Stimulated activated CD4-positive, alpha-beta T cell treated with anti-CD3 and anti-CD28 coated beads, Interleukin-15, amount 100 ng/mL, for 48 hours (primary cell): Measurements from ENCODE around the gene CDK8.
"Not testable (repeated sequence)": the region's sequence is repeated elsewhere in the genome, so short reads cannot be mapped to it uniquely, and the experiment has no call there.

Source experiments
- DNase-seq, 2 donors: peaks; one replicate each; pipeline ENCODE4 v3.0.0-alpha.2; 2020; ENCODE audit warnings: low read depth in 2 of 2

CDK8 gene

GRCh38 chr13:26316095-26316494 lies 62.2 kb downstream of the CDK8 start:
- not testable (repeated sequence) for DNase-seq

GRCh38 chr13:26320766-26321165 lies 66.8 kb downstream of the CDK8 start:
- DNase-seq, result no peak

- DNase-seq, result no peak
Observed at GRCh38 chr13:26323127-26323526, 69.2 kb downstream of the CDK8 start.

- no peak for DNase-seq
Observed at GRCh38 chr13:26323764-26324163, 69.8 kb downstream of the CDK8 start.

- no peak for DNase-seq
Observed at GRCh38 chr13:26324294-26324693, 70.4 kb downstream of the CDK8 start.

- no peak for DNase-seq
Observed at GRCh38 chr13:26324867-26325266, 70.9 kb downstream of the CDK8 start.

GRCh38 chr13:26325876-26326275 lies 71.9 kb downstream of the CDK8 start:
- no peak for DNase-seq

- DNase-seq, result no peak
Observed at GRCh38 chr13:26326562-26326961, 72.6 kb downstream of the CDK8 start.

GRCh38 chr13:26327940-26328725 lies 74.2 kb downstream of the CDK8 start:
- DNase-seq, result no peak

GRCh38 chr13:26335158-26335557 lies 81.2 kb downstream of the CDK8 start:
- DNase-seq, result no peak

- no peak for DNase-seq
Observed at GRCh38 chr13:26340807-26341206, 86.9 kb downstream of the CDK8 start.

GRCh38 chr13:26342898-26343297 lies 89.0 kb downstream of the CDK8 start:
- DNase-seq, result no peak

GRCh38 chr13:26343816-26344215 lies 89.9 kb downstream of the CDK8 start:
- DNase-seq, result no peak

- no peak for DNase-seq
Observed at GRCh38 chr13:26344980-26345379, 91.1 kb downstream of the CDK8 start.

- DNase-seq, result no peak
Observed at GRCh38 chr13:26348966-26349365, 95.0 kb downstream of the CDK8 start.

- no peak for DNase-seq
Observed at GRCh38 chr13:26362261-26362660, 108.3 kb downstream of the CDK8 start.

GRCh38 chr13:26370553-26370952 lies 116.6 kb downstream of the CDK8 start:
- no peak for DNase-seq

GRCh38 chr13:26372747-26373146 lies 118.8 kb downstream of the CDK8 start:
- DNase-seq, result no peak

GRCh38 chr13:26376430-26376829 lies 122.5 kb downstream of the CDK8 start:
- no peak for DNase-seq

GRCh38 chr13:26377038-26377437 lies 123.1 kb downstream of the CDK8 start:
- DNase-seq, result peak in 1 of 2 donors; percentile 3

- no peak for DNase-seq
Observed at GRCh38 chr13:26378116-26378515, 124.2 kb downstream of the CDK8 start.

- DNase-seq, result no peak
Observed at GRCh38 chr13:26379831-26380230, 125.9 kb downstream of the CDK8 start.

GRCh38 chr13:26380930-26381329 lies 127.0 kb downstream of the CDK8 start:
- DNase-seq, result no peak

GRCh38 chr13:26382366-26382765 lies 128.4 kb downstream of the CDK8 start:
- no peak for DNase-seq
